A673 (cell line): Measurements from ENCODE around the gene MTHFD2.

Experiments used
- EZH2 ChIP-seq: fragments of 200-600 bp; sonication (generic); IDR thresholded peaks from 2 replicates; pipeline ENCODE4 v1.6.1; 2017; ENCODE audit warnings: borderline replicate concordance, low read depth, mild to moderate bottlenecking, mixed read lengths, antibody characterized with exemption, low read length; ENCODE audit not compliant: poor library complexity, severe bottlenecking
- TF ChIP-seq, protein P1 (sequence below): fragments of 300-800, 200-600 bp; sonication (generic); conservative IDR thresholded peaks from 2 replicates; pipeline ENCODE4 v1.5.1; 2017; ENCODE audit warnings: low read depth, mild to moderate bottlenecking, antibody characterized with exemption, low read length, moderate library complexity, mixed read lengths

- TF ChIP-seq, protein P1, sequence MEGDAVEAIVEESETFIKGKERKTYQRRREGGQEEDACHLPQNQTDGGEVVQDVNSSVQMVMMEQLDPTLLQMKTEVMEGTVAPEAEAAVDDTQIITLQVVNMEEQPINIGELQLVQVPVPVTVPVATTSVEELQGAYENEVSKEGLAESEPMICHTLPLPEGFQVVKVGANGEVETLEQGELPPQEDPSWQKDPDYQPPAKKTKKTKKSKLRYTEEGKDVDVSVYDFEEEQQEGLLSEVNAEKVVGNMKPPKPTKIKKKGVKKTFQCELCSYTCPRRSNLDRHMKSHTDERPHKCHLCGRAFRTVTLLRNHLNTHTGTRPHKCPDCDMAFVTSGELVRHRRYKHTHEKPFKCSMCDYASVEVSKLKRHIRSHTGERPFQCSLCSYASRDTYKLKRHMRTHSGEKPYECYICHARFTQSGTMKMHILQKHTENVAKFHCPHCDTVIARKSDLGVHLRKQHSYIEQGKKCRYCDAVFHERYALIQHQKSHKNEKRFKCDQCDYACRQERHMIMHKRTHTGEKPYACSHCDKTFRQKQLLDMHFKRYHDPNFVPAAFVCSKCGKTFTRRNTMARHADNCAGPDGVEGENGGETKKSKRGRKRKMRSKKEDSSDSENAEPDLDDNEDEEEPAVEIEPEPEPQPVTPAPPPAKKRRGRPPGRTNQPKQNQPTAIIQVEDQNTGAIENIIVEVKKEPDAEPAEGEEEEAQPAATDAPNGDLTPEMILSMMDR, result no peak
- TF ChIP-seq EZH2, result no peak
These were observed 18.2 kb downstream of the MTHFD2 start for GRCh38 chr2:74216642-74217041.
